ENCODE results near the gene PRKN.

The PRKN gene

DNA sequence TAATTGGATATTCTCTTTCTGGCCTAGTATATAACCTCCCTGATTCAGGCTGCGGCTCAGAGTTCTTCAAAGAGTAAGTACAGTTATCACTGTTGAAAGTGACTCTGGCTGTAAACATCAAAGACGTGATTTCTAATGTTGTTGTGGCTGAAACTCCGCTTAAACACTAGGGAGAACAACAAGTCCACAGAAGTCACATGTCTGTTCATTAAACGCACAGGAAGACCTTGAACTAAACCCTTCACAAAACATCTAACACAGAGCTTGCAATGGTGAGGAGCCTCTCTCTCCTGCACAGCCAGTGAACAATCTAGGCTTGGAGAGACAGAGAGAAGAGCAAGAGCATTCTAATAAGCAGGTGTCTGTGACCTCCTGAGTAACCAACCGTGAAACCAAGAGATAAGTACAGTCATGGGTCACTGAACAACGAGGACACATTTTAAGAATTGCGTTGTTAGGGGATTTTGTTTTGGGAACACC is 249.3 kb downstream of the PRKN start:
- no peak for TF ChIP-seq ZNF274 (IDR thresholded peaks at IDR 0.05; ENCODE audit: low read depth, low read length)
- H3K4me3 ChIP-seq (ENCODE audit: low read length), result no peak overlapping the region

DNA sequence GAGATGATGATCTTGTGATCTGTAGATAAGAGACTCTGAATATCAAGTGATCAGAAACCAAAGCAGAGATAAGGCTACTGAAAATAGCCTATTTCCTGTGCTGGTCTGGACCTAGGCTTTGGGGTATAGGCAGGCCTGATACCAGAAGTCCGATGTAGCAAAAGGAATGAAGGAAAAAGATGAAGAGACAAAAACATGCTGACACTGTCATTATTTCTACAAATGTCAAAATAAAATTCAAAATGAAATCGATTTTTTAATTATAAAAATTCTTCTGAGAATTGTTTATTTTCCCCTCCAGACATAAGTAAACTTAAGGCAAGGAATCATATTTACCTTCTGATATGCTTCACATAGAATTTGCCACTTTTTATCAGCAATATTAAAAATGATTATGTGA is 252.8 kb downstream of the PRKN start:
- no peak for TF ChIP-seq ZNF274 (IDR thresholded peaks at IDR 0.05; ENCODE audit: low read depth, low read length)

DNA sequence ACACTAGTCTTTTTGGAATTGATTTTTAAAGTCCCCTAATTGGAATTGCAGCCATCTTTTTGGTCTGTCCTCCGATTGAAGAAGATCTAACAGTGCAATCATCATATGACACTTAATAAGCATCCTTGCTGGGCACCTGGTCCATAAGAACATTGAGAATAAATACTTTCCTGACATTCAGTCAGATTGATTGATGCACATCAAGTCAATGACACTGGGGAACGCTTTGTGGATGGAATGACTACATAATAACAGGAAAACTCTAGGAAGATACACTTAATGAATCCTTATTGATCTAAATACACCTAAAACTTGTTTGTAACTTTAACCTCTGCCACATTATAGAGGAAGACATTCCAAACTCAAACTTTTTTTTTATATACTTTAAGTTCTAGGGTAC is 255.7 kb downstream of the PRKN start:
- TF ChIP-seq ZNF274 (IDR thresholded peaks at IDR 0.05; ENCODE audit: low read depth, low read length), result no peak
- H3K4me3 ChIP-seq (ENCODE audit: low read length), result no peak overlapping the region

More for the DNA sequence above, 252.8 kb downstream of the PRKN start:
- H3K4me3 ChIP-seq (ENCODE audit: low read length), result no peak overlapping the region

DNA sequence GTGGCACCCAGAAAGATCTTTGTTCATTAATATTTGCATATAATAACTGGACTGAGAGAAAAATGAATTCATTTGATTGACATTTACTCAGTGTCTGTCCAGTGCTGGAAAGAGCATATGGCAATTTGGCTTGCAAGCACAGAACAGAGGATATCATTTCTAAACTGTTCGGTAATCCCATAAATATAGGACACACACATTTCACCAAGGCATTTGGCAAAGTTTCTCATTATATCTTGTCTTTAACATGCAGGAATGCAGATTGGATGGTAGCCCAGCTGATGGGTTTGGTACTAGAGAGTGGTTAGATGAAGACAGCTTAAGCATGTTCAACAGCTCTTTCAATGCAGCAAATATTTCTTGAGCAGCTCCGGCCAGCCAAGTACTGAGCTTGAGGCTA is 259.2 kb downstream of the PRKN start:
- no peak for TF ChIP-seq ZNF274 (IDR thresholded peaks at IDR 0.05; ENCODE audit: low read depth, low read length)
- H3K4me3 ChIP-seq (ENCODE audit: low read length), result no peak overlapping the region

DNA sequence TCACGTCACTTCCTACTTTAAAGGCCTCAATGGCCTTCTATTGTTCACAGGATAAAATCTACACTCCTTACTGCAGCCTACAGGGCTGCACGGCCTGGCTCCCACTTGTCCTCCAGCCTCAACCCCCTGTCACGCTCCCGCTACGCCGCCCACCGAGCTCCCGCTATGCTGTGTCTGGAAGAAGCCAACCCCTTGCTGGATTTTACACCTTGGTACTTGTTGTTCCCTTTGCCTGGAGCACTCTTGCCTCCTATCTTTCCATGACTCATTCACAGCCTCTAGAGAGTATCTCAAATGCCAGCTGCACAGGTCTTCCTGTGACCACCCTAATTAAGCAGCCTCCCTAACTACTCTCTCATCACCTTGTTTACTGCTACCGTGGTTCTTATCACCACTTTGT is 259.9 kb downstream of the PRKN start:
- no peak overlapping the region for H3K4me3 ChIP-seq (ENCODE audit: low read length)
- TF ChIP-seq ZNF274 (IDR thresholded peaks at IDR 0.05; ENCODE audit: low read depth, low read length), result no peak

DNA sequence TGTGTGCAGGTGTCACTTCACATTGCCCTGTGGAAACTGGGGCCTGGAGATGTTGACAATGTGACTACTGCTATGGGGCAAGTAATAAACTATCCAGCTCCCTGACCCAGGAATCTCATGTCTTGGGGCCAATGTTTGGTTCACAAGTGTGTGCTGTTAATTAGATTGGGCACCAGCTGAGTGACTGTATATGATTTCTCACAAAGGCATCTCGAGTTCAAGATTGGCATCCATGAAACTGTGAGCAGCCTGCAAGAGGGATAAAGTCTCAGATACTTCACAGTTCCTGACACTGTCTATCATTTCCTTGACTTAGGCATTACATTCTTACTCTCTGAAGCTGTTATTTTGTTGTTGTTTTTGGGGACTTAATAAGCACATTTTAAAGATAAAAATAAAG is 264.0 kb downstream of the PRKN start:
- TF ChIP-seq ZNF274 (IDR thresholded peaks at IDR 0.05; ENCODE audit: low read depth, low read length), result no peak
- H3K4me3 ChIP-seq (ENCODE audit: low read length), result no peak overlapping the region

DNA sequence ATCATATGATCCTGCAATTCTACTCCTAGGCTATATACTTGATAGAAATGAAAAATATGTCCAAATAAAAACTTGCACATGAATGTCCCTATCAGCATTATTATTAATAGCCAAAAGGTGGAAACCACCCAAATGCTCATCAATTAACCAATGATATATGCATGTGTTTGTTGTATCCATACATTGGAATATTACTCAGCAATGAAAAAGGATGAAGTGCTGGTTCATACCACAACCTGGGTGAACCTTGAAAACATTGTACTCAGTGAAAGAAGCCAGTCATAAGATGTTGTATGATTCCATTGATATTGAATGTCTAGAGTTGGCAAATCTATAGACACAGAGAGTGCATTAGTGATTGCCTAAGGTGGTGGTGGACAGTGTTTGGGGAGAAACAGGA is 267.6 kb downstream of the PRKN start:
- H3K4me3 ChIP-seq (ENCODE audit: low read length), result no peak overlapping the region
- TF ChIP-seq ZNF274 (IDR thresholded peaks at IDR 0.05; ENCODE audit: low read depth, low read length), result no peak

DNA sequence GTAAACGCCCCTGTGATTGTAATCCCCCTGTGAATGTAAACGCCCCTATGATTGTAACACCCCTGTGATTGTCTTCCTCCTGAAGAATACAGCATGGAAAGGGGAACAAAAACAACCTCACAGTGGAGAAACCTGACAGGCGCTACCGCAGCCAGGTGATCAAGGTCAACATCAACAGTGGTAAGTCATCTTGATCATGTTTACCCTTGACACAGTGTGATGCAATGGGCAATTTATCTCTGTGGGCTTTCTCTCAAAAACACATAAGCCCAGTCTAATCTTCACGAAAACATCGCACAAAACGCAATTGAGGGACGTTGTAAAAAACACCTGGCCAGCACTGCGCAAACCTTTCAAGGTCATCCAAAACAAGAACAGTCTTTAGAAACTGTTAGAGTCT is 277.2 kb downstream of the PRKN start:
- TF ChIP-seq ZNF274 (IDR thresholded peaks at IDR 0.05; ENCODE audit: low read depth, low read length), result no peak
- no peak overlapping the region for H3K4me3 ChIP-seq (ENCODE audit: low read length)

DNA sequence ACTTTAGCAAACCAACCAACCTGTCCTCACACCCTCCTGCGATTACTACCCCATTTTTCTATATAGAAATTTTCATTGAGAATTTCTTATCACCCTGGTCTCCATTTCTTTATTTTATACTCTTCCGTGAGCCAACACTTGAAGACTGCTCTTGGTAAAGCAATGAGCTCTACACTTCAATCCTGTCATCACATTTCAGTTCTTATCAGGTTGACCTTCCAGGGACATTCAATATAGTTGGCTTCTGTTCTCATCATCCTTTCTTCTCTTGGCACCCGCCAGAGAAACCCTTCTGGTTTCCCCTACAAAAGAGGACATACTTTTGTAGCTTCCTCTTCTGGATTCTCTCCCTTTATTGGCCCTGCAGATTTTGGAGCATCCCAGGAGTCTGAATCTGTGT is 279.3 kb downstream of the PRKN start:
- no peak for TF ChIP-seq ZNF274 (IDR thresholded peaks at IDR 0.05; ENCODE audit: low read depth, low read length)

DNA sequence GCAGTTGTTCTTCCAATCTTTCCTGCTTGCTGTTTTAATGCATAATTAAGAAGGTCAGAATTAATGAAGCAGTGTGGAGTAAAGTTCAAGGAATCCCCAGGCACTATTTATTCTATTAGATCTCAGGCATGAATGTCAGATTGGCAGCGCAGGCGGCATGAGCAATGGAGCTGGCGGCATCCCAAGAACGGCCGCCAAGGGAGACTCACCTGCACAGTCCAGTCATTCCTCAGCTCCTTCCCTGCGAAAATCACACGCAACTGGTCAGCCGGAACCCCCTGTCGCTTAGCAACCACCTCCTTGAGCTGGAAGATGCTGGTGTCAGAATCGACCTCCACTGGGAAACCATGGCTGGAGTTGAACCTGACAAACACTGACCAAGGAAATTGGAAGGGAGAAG is 284.5 kb downstream of the PRKN start:
- TF ChIP-seq ZNF274 (IDR thresholded peaks at IDR 0.05; ENCODE audit: low read depth, low read length), result no peak
- H3K4me3 ChIP-seq (ENCODE audit: low read length), result no peak overlapping the region

More for the DNA sequence above, 279.3 kb downstream of the PRKN start:
- no peak overlapping the region for H3K4me3 ChIP-seq (ENCODE audit: low read length)

DNA sequence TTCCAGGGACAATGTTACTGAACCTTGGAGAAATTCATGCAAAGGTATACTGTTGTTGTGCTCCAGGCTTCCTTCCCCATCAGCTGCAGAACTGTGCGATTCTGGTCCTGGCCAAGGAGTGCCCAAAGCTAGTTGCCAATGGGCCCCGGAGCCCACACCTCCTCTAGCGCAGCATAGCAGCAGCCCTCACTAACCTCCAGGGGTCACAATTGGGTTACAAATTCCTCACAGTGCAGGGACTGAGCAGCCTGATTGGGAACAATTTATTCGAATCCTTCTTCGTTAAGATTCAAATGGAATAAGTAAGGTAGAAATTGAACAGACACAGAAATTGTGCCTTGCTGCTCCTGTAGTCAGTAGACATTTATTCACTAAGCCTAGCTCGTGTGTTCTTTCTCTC is 284.9 kb downstream of the PRKN start:
- no peak overlapping the region for H3K4me3 ChIP-seq (ENCODE audit: low read length)
- no peak for TF ChIP-seq ZNF274 (IDR thresholded peaks at IDR 0.05; ENCODE audit: low read depth, low read length)

DNA sequence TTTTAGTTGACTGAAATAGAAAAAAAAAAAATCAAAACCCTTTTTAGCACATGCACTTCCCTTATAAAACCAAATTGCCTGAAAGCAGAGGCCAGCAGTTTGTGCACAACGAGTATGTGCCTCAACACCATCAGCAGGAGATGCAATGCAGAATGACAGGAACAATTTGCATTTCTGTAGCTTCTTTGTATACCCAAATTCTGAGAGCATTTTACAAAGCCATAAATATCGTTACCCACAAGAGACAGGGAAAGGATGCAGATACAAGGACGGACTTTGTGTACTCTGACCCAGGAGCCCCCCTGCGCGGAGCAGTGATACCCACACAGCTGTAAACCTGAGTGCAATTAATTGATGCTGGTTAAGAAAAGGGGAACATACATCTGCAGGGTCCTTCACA is 285.6 kb downstream of the PRKN start:
- H3K4me3 ChIP-seq (ENCODE audit: low read length), result no peak overlapping the region
- no peak for TF ChIP-seq ZNF274 (IDR thresholded peaks at IDR 0.05; ENCODE audit: low read depth, low read length)

DNA sequence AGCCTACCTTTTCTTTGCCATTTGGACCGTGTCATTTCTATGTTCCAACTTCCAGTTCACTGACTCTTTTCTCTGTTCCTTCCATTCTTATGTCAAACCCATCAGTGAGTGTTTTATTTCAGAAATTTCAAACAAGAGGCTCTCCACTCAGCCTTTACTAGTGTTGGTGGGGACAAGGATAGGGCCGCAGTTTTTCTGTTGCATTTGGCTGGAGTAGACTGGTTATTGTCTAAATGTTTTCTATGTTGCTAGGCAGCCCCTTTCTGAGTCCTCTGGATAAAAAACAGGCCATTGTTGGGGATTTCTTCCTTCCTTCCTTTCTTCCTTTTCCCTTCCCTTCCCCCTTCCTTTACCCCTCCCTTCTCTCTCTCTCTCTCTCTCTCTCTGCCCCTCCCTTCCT is 288.6 kb downstream of the PRKN start:
- no peak for TF ChIP-seq ZNF274 (IDR thresholded peaks at IDR 0.05; ENCODE audit: low read depth, low read length)
- no peak overlapping the region for H3K4me3 ChIP-seq (ENCODE audit: low read length)

DNA sequence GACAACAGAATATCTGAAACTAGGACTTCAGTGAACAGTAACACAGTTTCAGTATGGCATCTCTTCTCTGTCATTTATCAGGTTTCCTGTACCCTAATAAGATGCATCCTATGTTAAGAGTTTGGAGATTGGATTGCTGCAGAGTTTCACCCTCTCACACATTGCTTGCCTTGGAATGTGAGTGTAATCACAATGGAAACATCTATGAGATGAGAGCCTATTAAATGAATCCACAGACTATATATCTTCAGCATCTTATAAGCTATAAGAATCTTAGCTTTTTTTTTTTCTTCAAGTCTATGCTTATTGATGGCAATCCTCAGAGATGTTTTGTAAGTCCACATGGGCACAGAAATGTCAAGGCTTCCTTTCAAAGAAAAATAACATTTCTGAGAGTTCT is 292.5 kb downstream of the PRKN start:
- H3K4me3 ChIP-seq (ENCODE audit: low read length), result no peak overlapping the region
- TF ChIP-seq ZNF274 (IDR thresholded peaks at IDR 0.05; ENCODE audit: low read depth, low read length), result no peak

DNA sequence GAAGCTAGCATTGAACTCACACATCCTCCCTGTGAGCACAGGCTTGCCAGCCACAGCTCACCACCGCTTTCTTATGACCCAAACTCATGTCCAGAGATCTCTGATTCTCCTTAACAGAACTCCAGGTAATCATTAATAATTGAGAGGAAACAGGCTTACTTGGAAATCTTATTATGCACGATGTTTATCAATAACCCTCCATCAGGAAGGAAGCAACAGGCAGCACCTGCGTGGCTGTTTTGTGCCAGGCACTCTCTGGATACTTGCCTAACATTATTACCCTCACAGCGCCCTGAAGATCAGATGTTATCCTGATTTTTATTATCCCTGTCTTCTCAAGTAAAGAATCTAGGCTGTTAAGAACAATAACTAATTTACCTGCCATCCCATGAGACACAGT is 306.6 kb downstream of the PRKN start:
- TF ChIP-seq ZNF274 (IDR thresholded peaks at IDR 0.05; ENCODE audit: low read depth, low read length), result no peak
- H3K4me3 ChIP-seq (ENCODE audit: low read length), result no peak overlapping the region

DNA sequence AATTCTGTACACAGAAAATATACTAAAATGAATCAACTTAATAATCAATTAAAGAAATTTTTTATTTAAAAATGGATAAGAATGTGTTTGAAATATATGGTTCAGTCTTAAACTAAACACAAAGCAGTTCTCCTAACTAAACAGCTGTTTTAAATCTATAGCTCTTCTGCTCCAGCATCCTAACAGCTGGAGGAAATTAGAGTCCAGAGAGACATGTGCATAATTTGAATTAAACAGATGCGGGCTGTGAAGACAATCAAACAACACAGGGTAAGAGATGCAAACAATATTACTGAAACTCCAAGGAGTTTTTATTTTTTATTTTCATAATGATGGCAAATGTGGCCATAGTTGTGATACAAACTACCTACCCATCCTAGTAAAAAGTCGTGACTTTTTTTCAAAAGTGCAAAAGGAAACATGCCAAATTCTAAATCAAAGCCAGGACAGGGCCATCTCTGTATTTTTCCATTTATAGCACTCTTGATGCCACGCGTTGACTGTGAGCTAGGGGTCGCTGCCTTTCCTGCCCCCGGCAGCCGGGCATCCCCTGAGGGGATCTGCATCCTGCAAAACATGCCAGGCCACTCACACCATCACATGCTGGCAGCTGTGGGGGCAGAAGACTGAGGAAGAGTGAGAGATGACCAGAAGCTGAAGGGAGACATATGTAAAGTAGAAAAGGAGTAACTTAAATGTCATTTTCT is 310.6 kb downstream of the PRKN start:
- no peak for TF ChIP-seq ZNF274 (IDR thresholded peaks at IDR 0.05; ENCODE audit: low read depth, low read length)
- no peak overlapping the region for H3K4me3 ChIP-seq (ENCODE audit: low read length)

Measured in GM08714 (cell line).